ENCODE measurements around the gene CYP2A7.
"Not testable (repeated sequence)": the region's sequence is repeated elsewhere in the genome, so short reads cannot be mapped to it uniquely, and the experiment has no call there.

CYP2A7 gene

GRCh38 chr19:40842997-40843652 lies 38.9 kb downstream of the CYP2A7 start:
- not testable (repeated sequence) for DNase-seq (ENCODE audit: low read depth in 2 of 2, low spot score in 1 of 2)

GRCh38 chr19:40842012-40842411 lies 40.0 kb downstream of the CYP2A7 start:
- not testable (repeated sequence) for DNase-seq (ENCODE audit: low read depth in 2 of 2, low spot score in 1 of 2)

GRCh38 chr19:40838477-40838876 lies 43.6 kb downstream of the CYP2A7 start:
- not testable (repeated sequence) for DNase-seq (ENCODE audit: low read depth in 2 of 2, low spot score in 1 of 2)

DNA sequence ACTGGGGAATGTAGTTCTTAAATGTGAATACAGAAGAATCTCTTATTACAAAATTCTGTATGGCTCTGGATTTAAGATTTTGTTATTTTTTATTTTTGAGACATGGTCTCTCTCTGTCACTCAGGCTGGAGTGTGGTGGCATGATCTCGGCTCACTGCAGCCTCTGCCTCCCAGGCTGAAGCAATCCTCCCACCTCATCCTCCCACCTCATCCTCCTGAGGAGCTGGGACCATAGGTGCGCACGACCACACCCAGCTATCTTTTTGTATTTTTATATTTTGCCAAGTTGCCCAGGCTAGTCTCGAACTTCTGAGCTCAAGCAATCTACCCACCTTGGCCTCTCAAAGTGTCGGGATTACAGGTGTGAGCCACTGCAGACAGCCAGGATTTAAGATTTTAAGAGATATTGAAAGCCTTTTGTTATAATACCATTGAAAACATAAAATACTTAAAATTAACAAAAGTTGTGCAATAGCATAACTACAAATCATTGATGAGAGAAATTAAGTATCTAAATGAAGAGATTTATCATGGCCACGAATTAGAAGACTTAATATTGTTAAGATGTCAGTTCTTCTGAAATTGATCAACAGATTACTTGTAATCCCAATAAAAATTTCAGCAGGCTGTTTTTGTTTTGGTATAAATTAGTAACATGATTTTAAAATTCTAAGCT lies 45.1 kb downstream of the CYP2A7 start:
- DNase-seq (ENCODE audit: low read depth in 2 of 2, low spot score in 1 of 2), result no peak

- DNase-seq (ENCODE audit: low read depth in 2 of 2, low spot score in 1 of 2), result not testable (repeated sequence)
These were observed 48.1 kb downstream of the CYP2A7 start for GRCh38 chr19:40833728-40834533.

GRCh38 chr19:40832431-40832790 lies 49.6 kb downstream of the CYP2A7 start:
- not testable (repeated sequence) for DNase-seq (ENCODE audit: low read depth in 2 of 2, low spot score in 1 of 2)

- no peak for DNase-seq (ENCODE audit: low read depth in 2 of 2, low spot score in 1 of 2)
These were observed 50.3 kb downstream of the CYP2A7 start for GRCh38 chr19:40831502-40832430.

DNA sequence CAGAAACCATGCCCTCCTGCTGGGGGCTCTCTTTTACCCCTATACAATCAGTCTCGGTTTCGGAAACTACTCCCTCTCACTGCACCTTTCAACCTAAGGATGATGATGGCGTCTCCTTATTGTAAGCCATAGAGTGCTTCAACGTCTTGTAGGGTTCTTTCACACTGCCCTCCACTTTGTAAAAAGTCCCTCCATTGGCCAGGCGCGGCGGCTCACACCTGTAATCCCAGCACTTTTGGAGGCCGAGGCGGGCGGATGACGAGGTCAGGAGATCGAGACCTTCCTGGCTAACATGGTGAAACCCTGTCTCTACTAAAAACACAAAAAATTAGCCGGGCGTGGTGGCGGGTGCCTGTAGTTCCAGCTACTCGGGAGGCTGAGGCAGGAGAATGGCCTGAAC lies 51.3 kb downstream of the CYP2A7 start:
- DNase-seq (ENCODE audit: low read depth in 2 of 2, low spot score in 1 of 2), result not testable (repeated sequence)

- no peak for DNase-seq (ENCODE audit: low read depth in 2 of 2, low spot score in 1 of 2)
These were observed 52.8 kb downstream of the CYP2A7 start for GRCh38 chr19:40829205-40829604.

- DNase-seq (ENCODE audit: low read depth in 2 of 2, low spot score in 1 of 2), result no peak
These were observed 54.4 kb downstream of the CYP2A7 start for GRCh38 chr19:40827386-40828247.

DNA sequence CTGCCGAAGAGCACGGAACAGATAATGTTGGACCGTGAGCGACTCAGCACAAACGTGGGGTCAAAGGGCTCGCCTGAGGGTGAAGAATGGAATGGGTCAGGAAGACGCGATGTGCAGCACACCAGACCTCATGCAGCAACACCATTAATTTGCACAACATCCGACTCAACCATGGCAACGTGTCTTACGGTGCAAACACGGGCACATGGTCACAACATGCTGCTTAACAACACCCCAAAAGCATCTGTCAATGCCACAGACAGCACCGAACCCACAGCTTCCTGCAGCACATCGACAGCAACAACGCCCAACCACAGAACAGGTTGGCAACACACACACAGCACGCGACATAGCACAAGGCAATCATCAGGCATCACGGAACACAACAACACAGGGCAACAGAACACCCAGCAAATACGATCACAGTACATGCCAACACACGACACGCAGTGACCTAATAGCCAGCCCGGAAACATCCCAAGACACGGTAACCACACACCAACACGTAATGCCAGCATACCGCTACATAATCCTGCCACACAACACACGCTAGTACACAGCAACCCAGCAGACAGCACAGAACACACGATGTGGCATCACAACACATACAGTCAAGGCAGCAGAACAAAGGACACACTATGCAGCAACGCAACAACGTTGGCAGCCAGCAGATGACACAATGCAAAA lies 55.2 kb downstream of the CYP2A7 start:
- DNase-seq (ENCODE audit: low read depth in 2 of 2, low spot score in 1 of 2), result not testable (repeated sequence)

DNA sequence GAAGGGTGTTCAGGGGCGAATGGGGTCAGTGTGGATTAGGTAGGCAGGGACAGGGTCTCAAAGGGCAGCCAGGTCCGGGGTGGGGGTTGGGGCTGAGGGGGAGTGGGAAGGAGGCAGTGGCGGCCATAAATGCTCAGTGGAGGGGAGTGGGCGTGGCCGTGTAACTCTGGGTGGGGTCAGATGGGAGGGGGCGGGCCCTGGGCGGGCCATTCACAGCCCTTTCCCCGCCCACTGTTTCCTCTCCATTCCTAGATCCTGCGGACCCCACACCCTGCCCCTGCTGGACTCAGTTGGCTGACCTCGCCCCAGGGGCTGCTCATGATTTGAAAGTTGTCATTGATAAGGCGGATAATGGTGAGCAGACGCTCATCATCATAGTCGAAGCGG lies 55.7 kb downstream of the CYP2A7 start:
- not testable (repeated sequence) for DNase-seq (ENCODE audit: low read depth in 2 of 2, low spot score in 1 of 2)

DNA sequence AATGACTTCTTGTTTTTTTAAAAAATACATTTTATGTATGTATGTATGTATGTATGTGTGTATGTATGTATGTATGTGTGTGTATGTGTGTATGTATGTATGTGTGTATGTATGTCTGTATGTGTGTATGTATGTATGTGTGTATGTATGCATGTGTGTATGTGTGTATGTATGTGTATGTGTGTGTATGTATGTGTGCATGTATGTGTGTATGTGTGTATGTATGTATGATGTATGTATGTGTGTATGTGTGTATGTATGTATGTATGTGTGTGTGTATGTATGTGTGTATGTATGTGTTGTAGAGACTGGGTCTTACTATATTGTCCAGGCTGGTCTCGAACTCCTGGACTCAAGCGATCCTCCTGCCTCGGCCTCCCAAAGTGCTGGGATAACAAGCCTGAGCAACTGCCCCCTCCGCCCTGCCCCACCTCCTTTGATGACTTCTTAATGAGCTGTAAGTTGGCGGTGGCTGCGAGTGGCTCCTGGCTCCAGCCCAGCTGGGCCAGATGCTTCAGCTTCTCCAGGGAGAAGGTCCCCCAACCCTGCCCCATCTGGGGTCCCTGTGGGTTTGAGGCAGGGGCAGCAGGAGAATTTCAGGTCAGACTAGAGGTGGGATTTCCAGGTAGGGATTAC lies 56.5 kb downstream of the CYP2A7 start:
- DNase-seq (ENCODE audit: low read depth in 2 of 2, low spot score in 1 of 2), result not testable (repeated sequence)

Measured in stimulated activated CD8-positive, alpha-beta memory T cell treated with anti-CD3 and anti-CD28 coated beads, Interleukin-4, amount 100 ng/mL, for 1 hour (primary cell).